ENCODE results near the gene CAPRIN2.
A peak's percentile ranks its signal among the peaks of the same experiment; 100 is the strongest.

Gene CAPRIN2, protein sequence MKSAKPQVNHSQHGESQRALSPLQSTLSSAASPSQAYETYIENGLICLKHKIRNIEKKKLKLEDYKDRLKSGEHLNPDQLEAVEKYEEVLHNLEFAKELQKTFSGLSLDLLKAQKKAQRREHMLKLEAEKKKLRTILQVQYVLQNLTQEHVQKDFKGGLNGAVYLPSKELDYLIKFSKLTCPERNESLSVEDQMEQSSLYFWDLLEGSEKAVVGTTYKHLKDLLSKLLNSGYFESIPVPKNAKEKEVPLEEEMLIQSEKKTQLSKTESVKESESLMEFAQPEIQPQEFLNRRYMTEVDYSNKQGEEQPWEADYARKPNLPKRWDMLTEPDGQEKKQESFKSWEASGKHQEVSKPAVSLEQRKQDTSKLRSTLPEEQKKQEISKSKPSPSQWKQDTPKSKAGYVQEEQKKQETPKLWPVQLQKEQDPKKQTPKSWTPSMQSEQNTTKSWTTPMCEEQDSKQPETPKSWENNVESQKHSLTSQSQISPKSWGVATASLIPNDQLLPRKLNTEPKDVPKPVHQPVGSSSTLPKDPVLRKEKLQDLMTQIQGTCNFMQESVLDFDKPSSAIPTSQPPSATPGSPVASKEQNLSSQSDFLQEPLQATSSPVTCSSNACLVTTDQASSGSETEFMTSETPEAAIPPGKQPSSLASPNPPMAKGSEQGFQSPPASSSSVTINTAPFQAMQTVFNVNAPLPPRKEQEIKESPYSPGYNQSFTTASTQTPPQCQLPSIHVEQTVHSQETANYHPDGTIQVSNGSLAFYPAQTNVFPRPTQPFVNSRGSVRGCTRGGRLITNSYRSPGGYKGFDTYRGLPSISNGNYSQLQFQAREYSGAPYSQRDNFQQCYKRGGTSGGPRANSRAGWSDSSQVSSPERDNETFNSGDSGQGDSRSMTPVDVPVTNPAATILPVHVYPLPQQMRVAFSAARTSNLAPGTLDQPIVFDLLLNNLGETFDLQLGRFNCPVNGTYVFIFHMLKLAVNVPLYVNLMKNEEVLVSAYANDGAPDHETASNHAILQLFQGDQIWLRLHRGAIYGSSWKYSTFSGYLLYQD

DNA sequence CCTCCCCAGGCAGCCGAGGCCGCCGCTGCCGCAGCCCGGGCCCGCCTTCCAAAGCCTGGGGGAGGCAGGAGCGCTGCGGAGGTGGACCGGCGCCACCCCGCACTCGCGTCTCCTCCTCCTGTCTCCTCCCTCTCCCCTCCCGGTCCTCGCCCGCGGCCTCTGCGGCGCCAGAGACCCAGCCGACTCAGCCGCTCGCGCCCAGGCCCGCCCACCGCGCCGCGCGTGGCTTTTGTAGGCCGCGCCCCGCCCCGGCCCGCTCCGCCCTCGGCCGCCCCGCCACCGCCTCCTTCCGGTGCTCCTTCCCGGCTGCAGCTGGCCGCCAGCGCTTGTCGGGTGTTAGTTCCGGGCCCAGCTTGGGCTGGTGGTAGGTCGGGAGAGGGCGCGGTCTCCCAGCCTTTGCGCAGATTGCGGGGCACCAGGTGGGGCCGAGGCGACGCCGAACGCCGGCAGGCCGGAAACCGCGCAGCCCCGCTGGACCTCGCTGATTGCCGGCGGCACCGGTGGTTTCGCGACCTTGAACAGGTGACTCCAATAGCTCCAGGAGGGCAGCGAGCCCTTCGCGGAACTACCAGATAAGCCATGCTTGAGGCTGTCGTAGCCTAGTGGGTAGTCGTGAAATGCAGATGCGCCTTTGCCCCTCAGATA, at the start of gene CAPRIN2:
Gene CAPRIN2, minus strand, starts transcription at position 202 of the 645 bp plus-strand sequence. CDS start 1,431 bp downstream, outside the sequence.
- DNase-seq, result peak; percentile 86 to 95

DNA sequence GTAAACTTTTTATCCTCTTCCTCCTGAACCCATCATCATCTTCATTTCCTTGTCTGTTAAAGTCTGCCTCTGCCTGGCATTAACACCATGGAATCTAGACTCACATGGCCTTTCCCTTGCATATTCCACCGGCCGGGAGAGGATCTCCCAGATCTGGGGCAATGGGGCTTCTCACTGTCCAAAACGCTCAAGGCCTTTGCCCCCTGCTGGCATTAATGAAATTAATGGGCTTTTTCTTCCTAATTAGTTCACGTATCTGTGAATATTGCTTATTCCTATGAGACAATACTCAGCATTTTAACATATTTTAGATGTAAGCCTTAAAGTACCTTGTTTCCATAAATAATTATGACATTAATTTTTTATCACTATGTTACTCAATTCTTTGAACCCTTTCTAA, 42.9 kb upstream of the CAPRIN2 start:
- DNase-seq, result no peak

- no peak for DNase-seq
Measured at GRCh38 chr12:30796891-30797371, 42.2 kb upstream of the CAPRIN2 start.

- DNase-seq, result no peak
Measured at GRCh38 chr12:30796313-30796780, 41.6 kb upstream of the CAPRIN2 start.

- no peak for DNase-seq
Measured at GRCh38 chr12:30795410-30796312, 40.9 kb upstream of the CAPRIN2 start.

GRCh38 chr12:30794591-30795409, 40.0 kb upstream of the CAPRIN2 start:
- no peak for DNase-seq

DNA sequence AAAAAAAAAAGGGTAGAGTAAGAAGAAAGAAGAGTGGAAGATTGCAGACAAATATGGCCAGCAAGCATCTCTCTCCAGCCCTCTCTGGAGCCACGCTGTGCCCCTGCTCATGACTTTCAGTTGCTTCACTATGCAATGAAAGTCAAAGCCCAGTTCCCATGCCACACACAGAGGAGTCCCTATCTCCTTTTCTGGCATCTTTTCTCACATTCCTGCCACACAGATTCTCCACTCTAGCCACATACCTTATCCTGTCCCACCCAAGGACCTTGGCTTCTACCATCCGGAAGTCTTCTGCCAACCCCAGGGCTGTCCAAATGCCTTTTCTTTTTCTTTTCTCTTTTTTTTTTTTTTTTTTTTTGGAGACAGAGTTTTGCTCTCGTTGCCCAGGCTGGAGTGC, 39.3 kb upstream of the CAPRIN2 start:
- DNase-seq, result no peak

DNA sequence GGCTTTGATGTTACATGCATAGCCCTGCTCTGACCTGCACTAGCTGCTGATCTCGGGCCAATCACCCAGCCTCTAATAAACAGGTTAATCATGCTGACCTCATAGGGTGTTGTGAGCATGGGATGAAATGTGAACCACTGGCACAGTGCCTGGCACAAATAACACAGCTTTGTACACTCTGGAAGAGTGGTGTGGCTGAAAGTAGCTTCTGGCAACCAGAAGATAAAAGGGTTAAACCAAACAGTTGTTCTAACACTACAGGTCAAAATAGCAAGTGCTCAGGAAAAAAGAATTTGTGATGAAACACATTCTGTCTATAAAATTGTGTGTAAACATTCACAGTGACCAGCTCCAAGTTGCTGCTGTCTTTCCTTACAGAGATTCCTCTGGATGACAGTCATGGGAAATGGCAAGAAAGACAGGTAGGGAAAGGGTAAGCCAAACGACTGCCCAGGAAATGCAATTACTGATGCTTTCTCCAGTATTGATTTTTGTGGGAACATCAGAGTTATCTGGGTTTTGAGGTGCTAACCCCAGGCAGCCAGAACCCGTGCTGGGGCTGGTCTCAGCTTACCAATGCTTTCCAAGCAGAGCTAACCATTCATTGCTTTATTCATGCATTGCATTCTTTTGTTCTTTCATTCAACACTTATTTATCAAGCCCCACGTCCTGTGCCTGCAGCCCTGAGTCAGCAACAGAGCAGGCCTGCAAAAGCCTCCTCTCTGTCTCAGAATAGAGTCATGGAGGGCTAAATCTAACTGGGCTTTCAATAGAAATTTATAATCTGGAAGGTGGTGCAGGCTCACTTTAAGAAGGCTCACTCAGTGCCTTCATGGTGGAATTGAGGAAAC, 38.1 kb upstream of the CAPRIN2 start:
- no peak for DNase-seq

DNA sequence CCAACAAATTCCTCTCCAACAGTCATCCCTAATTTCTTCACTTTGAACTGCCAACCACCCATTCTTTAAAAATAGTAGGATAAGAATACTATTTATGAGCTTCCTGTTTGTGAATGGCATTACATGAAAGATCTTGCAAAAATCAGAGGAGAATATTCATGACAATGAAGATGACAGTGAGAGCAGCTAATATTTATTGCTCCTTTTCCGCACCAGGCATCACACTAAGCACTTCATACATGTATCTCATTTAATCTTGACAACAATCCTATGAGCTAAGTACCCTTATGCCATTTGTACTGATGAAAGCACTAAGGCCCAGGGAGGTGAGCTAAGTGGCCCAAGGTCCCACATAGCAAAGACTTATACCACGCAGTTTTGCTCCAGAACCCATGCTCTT, 37.3 kb upstream of the CAPRIN2 start:
- no peak for DNase-seq

- DNase-seq, result no peak
Measured at GRCh38 chr12:30788754-30789153, 34.0 kb upstream of the CAPRIN2 start.

GRCh38 chr12:30785630-30786029, 30.9 kb upstream of the CAPRIN2 start:
- no peak for DNase-seq

- no peak for DNase-seq
Measured at GRCh38 chr12:30784508-30784907, 29.8 kb upstream of the CAPRIN2 start.

- DNase-seq, result no peak
Measured at GRCh38 chr12:30783946-30784345, 29.2 kb upstream of the CAPRIN2 start.

- DNase-seq, result no peak
Measured at GRCh38 chr12:30782316-30783173, 27.8 kb upstream of the CAPRIN2 start.

DNA sequence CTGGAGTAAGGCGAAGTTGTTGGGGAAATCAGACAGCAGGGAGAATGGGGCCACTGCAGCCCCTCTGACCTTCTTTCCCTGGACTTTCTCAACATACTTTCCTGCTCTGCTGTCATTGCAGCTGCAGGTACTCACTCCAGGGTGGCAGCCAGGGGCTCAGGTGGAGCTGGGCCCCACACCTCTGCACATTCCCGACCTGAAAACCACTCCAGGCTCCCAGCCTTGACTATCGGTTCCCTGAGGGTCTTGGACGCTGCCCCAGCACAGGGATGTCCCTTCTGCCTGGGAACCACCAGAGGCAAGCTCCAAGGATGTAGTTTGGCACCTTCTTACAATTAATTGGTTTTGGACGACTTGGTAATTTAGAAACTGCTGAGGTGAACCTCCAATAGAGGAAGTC, 24.8 kb upstream of the CAPRIN2 start:
- no peak for DNase-seq

GRCh38 chr12:30779178-30779577, 24.4 kb upstream of the CAPRIN2 start:
- no peak for DNase-seq

DNA sequence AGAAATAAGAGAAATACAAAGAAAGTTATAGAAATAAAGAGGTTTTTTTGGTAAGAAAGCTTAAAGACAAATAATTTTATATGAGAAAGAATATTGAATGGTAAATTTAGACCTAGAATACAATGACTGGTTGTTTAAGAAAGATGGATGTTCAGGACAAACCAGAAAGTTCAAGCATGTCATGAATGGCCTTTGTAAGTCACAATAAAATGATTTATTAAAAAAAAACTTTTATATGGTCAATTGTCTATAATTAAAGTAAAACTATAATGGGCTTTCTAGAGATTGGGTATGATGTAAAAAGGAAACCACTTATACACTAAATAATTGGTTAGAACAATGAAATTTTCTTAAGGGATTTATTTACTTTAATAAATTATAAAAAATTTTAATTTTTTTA, 19.8 kb upstream of the CAPRIN2 start:
- DNase-seq, result no peak

GRCh38 chr12:30769802-30770201, 15.1 kb upstream of the CAPRIN2 start:
- DNase-seq, result no peak

DNA sequence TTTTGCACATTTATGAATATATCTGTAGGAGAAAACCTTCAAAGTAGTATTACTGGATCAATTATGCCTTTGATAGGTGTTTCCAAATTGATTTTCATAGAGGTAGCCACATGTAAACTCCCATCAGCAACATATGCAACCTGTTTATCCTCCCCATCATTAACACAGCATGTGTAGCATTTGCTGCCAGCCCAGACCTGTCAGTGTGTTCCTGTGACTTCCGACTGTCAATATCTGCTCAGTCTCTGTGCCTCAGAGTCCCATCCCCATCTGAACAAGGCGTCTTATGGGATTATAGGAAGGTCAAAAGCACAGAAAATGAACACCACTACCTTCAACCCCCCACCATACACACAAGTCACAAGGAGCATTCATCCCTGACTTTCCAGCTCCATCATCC, 9.5 kb upstream of the CAPRIN2 start:
- no peak for DNase-seq
